ENCODE measurements around the gene RAMAC.

GRCh38 chr15:83011271-83012075 lies 25.5 kb downstream of the RAMAC start, which contains the start of gene C15orf40:
- peak; percentile 84 for TF ChIP-seq CTCF (conservative IDR thresholded peaks at IDR 0.05)
- TF ChIP-seq ZFX (IDR thresholded peaks at IDR 0.05): peak; percentile 78

Measured in C4-2B (cell line).